Smooth muscle cell (in vitro differentiated cells): Measurements from ENCODE around the gene ELFN1. TPM values are rescaled to one million over a fixed set of nuclear protein-coding genes. Genes with fewer than 3 reads are reported as not detected.

Source experiments
- DNase-seq: peaks from one replicate; lab custom pipeline; 2025; ENCODE audit not compliant: unreplicated experiment; lab: John Stamatoyannopoulos, UW
- H2AFZ ChIP-seq: fragments of 200-600 bp; sonication (generic); 2 replicates; pipeline ENCODE4 v1.6.0; 2016; ENCODE audit warnings: antibody characterized with exemption, low read depth, mild to moderate bottlenecking
- H3F3A ChIP-seq: fragments of 200-600 bp; sonication (generic); 2 replicates; pipeline ENCODE4 v1.6.0; 2017; ENCODE audit warnings: antibody characterized with exemption, low read depth
- H3K27ac ChIP-seq: fragments of 200-600 bp; sonication (generic); 2 replicates; pipeline ENCODE4 v1.5.1; 2016; ENCODE audit warnings: low read depth, mild to moderate bottlenecking
- H3K27me3 ChIP-seq: fragments of 200-600 bp; sonication (generic); 2 replicates; pipeline ENCODE4 v1.6.1; 2016; ENCODE audit warnings: low read depth, mild to moderate bottlenecking
- H3K36me3 ChIP-seq: fragments of 200-600 bp; sonication (generic); 2 replicates; pipeline ENCODE4 v1.5.1; 2016; ENCODE audit warnings: low read depth
- H3K4me1 ChIP-seq: fragments of 200-600 bp; sonication (generic); 2 replicates; pipeline ENCODE4 v1.5.1; 2016; ENCODE audit warnings: low read depth
- H3K4me2 ChIP-seq: fragments of 200-600 bp; sonication (generic); 2 replicates; pipeline ENCODE4 v1.6.0; 2016; ENCODE audit warnings: mild to moderate bottlenecking
- H3K4me3 ChIP-seq: fragments of 200-600 bp; sonication (generic); 2 replicates; pipeline ENCODE4 v1.5.1; 2016; ENCODE audit warnings: mild to moderate bottlenecking
- H3K79me2 ChIP-seq: fragments of 200-600 bp; sonication (generic); 2 replicates; pipeline ENCODE4 v1.6.0; 2016; ENCODE audit warnings: low read depth, mild to moderate bottlenecking
- H3K9ac ChIP-seq: fragments of 200-600 bp; sonication (generic); 2 replicates; pipeline ENCODE4 v1.6.0; 2016; ENCODE audit warnings: low read depth
- H3K9me3 ChIP-seq: fragments of 200-600 bp; sonication (generic); replicated peaks from 2 replicates; pipeline ENCODE4 v1.5.1; 2016; ENCODE audit warnings: low read depth
- H4K20me1 ChIP-seq: fragments of 200-600 bp; sonication (generic); 2 replicates; pipeline ENCODE4 v1.6.0; 2016; ENCODE audit warnings: low read depth
- CTCF ChIP-seq: fragments of 200-600 bp; sonication (generic); IDR thresholded peaks from 2 replicates; pipeline ENCODE4 v1.5.1; 2017; ENCODE audit warnings: borderline replicate concordance, mild to moderate bottlenecking, antibody characterized with exemption; ENCODE audit not compliant: insufficient read depth, poor library complexity, severe bottlenecking
- WGBS: methylation state at CpG from one replicate; pipeline ENCODE4 v1.1.7; 2016; ENCODE audit warnings: low lambda C conversion rate; 5-methylcytosine and 5-hydroxymethylcytosine counted together
- polyA plus RNA-seq: library from polyadenylated mRNA; unstranded; fragments of >200 nt; fragmentation: Nextera tagmentation; extraction: Ambion mirVana; gene quantifications from 2 replicates; pipeline ENCODE4 v1.2.1, GENCODE V29; 2016
- total RNA-seq: library from RNA; depleted of rRNA; stranded (reverse); fragments of >200 nt; gene quantifications from 2 replicates; pipeline ENCODE4 v1.2.3, GENCODE V29; 2014

ELFN1 gene
- total and polyA plus RNA-seq, 2 experiments from 2014 or later: 4.2 to 6.2 TPM

DNA sequence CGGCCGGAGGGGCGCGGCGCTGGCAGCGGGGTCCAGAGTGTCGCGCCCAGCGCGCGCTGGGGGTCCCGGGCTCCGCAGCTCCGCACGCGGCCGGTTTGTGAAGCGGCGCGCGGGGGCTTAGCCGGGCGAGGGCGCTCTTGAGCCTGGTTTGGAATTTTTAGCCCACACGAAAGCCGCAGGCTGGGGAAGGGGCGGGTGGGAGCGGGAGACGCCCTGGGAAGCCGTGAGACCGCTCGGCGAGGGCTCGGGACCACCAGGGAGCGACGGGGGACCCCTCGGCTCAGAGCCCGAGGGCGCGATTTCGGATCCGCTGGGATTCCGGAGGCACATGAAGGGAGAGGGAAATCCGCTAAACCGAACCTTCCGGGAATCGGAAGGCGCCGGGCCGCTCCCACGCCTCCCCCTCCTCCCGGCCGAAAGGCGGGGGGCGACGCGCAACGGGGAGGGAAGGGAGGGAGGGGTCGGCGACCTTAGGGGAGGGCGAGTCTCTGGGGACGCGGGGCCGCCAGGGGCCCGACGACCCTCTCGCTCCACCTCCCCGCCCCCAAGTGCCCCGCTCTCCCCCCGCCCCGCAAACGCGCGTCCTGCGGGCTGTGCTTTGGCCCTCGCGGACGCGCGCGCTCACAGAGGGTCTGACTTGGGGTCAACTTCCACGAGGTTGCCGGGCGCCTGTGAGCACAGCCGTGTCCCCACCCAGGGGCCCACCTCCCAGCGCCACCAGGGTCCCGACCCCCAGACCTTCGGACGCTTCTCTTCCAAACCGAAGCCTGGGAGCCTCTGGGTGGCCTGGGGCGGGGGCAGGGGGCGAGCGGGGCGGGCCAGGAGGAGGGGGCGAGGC, 5.1 kb upstream of the ELFN1 start:
- no peak overlapping the region for H3K27ac ChIP-seq
- no peaks in the 10 kb centered on the region for H3K36me3 ChIP-seq
- peak; percentile 54 for DNase-seq
- peaks cover 25% of the 10 kb centered on the region for H3K4me1 ChIP-seq
- peak; percentile 83 for TF ChIP-seq CTCF
- H3F3A ChIP-seq: peaks cover 8% of the 10 kb centered on the region
- peaks cover 29% of the 10 kb centered on the region for H3K27me3 ChIP-seq
- H3K4me3 ChIP-seq: peak overlapping the region; percentile 68
- H2AFZ ChIP-seq: peak overlapping the region; percentile 93
- H4K20me1 ChIP-seq: peaks cover 3% of the 10 kb centered on the region
- H3K9me3 ChIP-seq: no peaks in the 10 kb centered on the region
- H3K79me2 ChIP-seq: no peaks in the 10 kb centered on the region
- under 1% methylated on average over 22 of the region's 95 CpGs for WGBS
- no peak overlapping the region for H3K9ac ChIP-seq
- peak overlapping the region; percentile 93 for H3K4me2 ChIP-seq

GRCh38 chr7:1665549-1666316, 4.3 kb upstream of the ELFN1 start:
- Histone ChIP-seq H3K36me3 (no peaks in the 10 kb centered on the region), H3K4me2 (peak overlapping the region; percentile 93), H3K27ac (no peak overlapping the region), H2AFZ (peak overlapping the region; percentile 33), H3K79me2 (no peaks in the 10 kb centered on the region), H3F3A (peaks cover 8% of the 10 kb centered on the region), H3K4me1 (peaks cover 25% of the 10 kb centered on the region), H3K9ac (no peak overlapping the region), H3K4me3 (peak overlapping the region; percentile 68), H3K27me3 (peaks cover 29% of the 10 kb centered on the region), H3K9me3 (no peaks in the 10 kb centered on the region), H4K20me1 (peaks cover 4% of the 10 kb centered on the region)
- WGBS: 3% methylated on average over 27 of the region's 98 CpGs
- no peak for DNase-seq
- no peak for TF ChIP-seq CTCF

DNA sequence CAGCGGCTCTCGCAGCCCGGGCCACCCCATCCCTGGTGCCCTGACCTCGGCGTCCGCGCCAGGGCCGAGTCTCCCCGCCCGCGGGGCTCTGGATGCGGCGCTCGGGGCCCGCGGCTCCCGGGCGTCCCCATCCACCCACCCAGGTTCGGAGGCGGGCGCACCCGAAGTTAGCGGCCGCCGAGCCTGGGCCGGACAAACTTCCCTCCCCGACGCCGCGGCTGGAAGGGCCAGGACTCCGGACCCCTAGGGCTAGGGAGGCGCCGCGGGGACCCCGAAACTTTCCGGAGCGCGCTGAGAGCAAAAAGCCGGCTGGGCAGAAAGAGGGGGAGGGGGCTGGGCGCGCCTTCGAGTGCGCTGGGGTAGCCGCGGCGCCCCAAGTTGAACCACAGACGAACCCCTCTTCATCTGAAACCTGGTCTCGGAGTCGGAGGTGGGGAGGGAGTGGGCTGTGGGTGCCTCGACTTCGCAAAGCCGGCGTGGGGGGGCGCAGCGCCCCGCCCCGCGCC, 3.7 kb upstream of the ELFN1 start:
- Histone ChIP-seq H3K4me2 (peak overlapping the region; percentile 85), H4K20me1 (peaks cover 11% of the 10 kb centered on the region), H3F3A (peaks cover 8% of the 10 kb centered on the region), H3K27ac (no peak overlapping the region), H3K4me1 (peaks cover 25% of the 10 kb centered on the region), H3K9ac (no peak overlapping the region), H3K79me2 (no peaks in the 10 kb centered on the region), H3K36me3 (no peaks in the 10 kb centered on the region), H2AFZ (peak overlapping the region; percentile 33), H3K27me3 (peaks cover 34% of the 10 kb centered on the region), H3K9me3 (no peaks in the 10 kb centered on the region), H3K4me3 (peak overlapping the region; percentile 68)
- no peak for TF ChIP-seq CTCF
- no peak for DNase-seq
- 3% methylated on average over 32 of the region's 58 CpGs for WGBS
